NOMO-1 treated with DMSO at 0.1 percent for 48 hours (cell line): ENCODE results near the gene SDC3.
"Not testable (repeated sequence)": the region's sequence is repeated elsewhere in the genome, so short reads cannot be mapped to it uniquely, and the experiment has no call there.

ENCODE experiments used
- DNase-seq: peaks from one replicate; lab custom pipeline; 2025; ENCODE audit not compliant: unreplicated experiment; lab: John Stamatoyannopoulos, UW

The SDC3 gene, protein sequence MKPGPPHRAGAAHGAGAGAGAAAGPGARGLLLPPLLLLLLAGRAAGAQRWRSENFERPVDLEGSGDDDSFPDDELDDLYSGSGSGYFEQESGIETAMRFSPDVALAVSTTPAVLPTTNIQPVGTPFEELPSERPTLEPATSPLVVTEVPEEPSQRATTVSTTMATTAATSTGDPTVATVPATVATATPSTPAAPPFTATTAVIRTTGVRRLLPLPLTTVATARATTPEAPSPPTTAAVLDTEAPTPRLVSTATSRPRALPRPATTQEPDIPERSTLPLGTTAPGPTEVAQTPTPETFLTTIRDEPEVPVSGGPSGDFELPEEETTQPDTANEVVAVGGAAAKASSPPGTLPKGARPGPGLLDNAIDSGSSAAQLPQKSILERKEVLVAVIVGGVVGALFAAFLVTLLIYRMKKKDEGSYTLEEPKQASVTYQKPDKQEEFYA

DNA sequence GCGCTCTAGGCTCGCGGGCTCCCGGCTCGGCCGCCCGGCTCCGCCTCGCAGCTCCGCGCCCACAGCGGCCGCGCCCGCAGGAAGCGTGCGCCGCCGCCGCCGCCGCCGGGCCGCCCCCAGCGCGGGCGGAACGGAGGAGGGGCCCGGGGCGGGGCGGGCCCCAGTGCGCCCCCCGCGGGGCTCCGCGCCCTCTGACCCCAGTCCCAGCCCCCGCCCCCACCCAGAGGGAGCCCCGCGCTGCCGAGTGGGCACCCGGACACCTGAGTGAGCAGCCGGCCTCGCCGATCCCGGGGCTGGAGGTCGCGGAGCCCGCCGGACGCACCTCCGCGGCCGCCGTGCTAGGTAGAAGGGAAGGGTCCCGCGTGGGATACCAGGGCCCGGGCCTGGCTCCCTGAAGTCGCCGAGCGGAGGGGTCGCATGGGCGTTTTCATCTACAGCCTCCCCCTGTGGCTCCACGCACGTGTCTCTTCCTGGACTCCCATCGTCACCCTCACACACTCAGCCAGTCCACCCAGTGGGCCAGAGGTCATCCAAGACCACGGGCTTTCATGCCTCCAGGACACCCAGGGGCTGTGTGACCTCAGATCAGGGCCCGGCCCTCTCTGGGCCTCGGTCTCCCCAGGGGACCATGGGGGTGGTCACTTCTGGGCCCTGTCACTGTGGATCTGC lies at the start of gene SDC3:
TSS of gene SDC3 (minus strand) at position 63 of the 669 bp plus-strand sequence. CDS start 172 bp downstream, outside the sequence.
- DNase-seq: no peak

DNA sequence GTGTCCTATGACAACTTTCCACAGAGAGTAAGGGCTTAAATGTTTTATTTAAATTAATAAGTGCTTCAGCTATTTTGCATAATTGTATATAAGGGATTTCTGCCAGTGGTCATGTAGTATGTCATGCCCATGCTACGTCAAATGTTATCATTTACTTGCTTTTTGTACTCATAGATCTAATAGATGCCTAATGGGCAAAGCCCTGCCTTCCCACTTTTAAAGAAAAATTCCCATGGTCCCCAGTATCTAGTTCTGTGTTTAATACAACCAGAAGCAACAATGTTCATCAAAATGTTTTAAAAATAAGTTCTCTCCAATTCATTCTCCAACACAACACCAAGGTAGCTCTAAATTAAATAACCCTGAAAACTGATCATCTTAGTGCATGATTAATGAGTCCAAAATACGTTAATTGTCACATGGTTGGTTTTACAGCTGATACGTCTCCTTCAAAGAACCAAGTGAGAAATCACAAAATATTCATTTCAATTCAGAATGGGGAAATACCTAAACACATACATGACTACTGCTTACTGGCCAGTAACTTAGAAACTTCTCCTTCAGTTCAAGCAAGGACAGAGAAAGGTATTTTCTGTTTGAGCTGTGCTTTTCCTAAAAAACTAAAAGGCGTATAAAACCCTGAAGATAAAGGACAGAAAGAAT lies 49.1 kb upstream of the SDC3 start:
- DNase-seq: no peak

DNA sequence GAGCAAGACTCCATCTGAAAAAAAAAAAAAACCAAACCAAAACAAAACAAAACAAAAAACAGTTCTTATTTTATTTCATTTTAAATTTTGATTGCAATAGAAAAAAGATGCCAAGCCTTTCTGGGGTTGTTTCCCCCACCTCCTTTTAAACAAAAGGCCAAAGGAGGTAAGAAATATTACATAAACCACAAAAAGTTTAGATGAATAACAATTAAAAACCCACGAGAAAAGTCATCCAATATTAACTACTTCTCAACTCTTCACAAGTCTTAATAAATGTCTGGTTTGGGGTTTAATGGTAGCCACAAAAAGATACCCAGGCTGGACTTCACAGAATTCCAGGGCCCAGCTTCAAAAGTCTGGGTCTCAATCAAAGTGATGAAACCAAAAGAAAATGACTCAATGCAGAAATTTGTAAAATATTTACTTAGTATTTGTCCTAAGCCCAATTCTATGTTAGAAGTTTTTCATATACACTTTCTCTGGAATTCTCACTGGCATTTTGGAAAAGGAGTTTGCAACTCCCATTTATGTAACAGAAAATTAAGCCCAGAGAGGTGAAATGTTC lies 47.0 kb upstream of the SDC3 start:
- no peak for DNase-seq

DNA sequence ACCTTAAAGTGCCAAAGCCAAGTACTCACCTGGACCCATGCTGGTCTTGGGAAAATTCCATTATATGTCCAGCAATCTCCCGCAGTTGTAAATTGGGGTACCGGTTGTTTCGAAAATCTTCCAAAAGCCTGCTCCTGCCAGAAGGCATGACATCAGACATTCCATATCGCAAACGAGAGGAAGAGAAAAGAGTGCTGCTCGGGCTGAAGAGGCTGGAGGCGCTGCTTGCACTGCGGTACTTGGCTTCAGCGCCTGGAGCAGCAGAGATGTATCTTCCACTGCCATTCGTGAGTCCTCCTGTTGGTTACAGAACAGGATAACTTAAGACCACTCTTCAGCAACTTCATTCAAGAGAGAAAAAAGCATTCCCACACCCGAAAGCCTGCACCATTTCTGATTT lies 45.1 kb upstream of the SDC3 start:
- DNase-seq: no peak

DNA sequence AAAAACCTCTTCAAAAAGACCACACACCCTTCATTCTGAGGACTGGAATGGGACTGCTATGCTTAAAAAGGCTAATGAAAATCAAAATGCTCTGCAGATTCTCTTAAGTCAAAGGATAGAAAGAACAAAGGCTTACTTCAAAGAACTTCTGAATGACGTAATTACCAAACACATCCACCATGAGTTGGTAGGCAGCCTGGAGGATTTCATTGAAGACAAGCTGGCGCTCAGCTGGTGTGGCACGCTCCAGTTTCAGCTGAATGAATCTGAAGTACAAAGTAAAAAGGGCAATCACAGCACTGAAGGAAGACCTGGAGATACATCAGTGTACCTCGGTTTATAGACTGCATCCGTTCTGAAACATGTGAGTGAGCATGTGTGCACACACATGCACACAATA lies 43.5 kb upstream of the SDC3 start:
- DNase-seq: no peak

DNA sequence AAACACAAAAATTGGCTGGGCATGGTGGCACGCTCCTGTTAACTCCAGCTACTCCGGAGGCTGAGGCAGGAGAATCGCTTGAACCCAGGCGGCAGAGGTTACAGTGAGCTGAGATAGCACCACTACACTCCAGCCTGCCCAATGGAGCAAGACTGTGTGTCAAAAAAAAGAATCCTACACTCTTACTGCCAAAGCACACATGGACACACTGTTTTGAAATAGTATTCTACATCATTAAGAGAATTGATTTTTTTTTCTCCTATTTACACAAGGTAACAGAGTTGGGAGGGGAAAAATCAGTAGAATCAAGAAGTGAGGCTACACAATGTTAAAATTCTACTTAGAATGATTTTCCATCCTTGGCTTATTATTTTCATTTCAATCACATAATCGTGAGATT lies 42.1 kb upstream of the SDC3 start:
- DNase-seq: no peak

DNA sequence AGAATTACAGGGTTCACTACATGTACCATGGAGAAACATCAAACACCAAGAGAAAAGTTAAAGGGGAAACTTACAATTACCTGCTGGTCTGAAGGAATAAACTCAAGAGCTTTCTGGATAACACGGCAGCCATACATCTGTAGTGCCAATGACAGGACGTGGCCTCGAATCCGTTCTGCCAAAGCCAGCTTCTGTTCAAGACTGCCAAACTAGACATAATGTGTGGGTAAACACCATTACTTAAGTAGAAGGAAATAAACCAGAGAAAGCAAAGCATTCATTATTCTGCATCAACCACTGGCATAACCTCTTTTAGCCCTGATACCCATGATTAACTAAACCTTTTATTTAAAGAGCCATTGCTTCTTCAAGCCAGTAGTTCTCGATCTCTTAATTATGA lies 41.5 kb upstream of the SDC3 start:
- no peak for DNase-seq

DNA sequence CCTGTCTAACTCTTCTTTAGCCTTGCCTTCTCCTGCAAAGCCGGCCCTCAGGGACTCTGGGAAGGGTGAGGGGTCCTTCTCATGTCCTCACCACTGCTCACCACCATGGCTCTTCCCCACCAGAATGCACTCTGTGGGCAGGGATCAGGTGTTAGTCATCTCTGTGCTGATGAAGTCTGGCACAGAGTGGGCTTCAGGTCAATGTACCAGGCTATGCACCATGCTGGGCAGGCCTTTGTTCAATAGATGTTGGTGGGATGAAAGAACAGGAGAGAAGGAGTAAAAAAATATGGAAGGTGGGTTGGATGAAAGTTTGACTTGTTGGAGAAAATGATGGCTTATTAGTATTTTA lies 40.9 kb upstream of the SDC3 start:
- not testable (repeated sequence) for DNase-seq

DNA sequence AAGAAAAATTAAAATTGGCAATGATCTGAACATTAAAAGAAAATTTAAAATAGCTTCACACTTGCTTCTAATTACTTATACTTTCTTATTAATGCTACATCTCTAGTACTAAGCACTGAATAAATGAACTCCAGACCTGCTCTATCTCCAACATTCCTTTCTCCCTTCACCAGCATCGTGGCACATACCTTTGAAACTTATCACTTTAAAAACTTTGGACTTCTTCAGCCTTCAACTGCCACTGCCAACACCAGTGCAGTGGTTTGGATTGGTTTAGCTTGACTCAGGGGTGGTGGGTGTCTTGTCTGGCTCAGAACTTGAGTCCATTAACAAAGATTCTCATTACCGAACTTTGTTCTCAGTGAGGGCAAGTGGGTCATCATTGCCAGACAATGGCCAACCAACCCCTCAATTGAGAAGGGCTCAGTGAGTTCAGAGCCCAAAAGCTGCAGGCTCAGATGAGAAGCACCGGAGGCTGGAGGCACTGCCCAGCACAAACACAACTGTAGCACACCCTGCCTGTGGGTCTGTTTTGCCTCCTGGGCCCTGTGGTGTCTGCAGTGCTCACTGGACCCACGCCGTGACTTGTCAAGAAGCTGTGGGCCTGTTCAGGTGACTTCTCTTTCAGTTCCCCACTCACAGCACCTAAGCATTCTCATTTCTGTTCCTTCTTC lies 40.4 kb upstream of the SDC3 start:
- DNase-seq: not testable (repeated sequence)

DNA sequence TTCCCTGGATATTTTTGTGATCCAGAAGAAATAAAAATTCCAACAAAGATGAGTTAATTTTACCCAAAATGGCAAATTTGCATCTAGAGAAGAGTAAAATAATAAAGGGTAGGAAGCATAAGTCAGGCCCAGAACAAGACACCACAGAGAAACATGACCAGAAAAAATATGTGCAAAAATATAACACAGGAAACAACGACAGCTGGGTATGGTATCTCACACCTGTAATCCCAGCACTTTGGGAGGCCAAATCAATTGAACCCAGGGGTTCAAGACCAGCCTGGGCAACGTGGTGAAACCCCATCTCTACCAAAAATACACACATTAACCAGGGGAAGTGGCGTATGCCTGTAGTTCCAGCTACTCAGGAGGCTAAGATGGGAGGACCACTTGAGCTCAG lies 39.7 kb upstream of the SDC3 start:
- DNase-seq: no peak

DNA sequence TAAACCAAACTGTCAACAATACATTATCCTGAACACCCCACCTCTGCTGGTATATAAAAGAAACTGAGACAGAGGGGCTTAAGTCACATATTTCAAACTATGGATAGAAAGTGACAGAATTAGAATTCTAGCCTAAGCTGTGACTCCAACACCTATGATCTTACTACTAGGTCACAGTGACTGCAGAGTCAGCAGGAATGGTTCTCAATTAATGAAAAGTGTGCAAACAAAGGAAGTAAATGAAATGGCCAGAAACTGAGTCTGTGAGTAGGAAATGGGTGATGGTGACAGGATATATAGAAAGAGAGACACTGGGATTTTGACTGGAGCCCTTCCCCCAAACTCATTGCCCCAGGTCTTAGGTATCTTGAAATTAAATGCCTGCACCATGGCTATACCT lies 38.7 kb upstream of the SDC3 start:
- DNase-seq: no peak

DNA sequence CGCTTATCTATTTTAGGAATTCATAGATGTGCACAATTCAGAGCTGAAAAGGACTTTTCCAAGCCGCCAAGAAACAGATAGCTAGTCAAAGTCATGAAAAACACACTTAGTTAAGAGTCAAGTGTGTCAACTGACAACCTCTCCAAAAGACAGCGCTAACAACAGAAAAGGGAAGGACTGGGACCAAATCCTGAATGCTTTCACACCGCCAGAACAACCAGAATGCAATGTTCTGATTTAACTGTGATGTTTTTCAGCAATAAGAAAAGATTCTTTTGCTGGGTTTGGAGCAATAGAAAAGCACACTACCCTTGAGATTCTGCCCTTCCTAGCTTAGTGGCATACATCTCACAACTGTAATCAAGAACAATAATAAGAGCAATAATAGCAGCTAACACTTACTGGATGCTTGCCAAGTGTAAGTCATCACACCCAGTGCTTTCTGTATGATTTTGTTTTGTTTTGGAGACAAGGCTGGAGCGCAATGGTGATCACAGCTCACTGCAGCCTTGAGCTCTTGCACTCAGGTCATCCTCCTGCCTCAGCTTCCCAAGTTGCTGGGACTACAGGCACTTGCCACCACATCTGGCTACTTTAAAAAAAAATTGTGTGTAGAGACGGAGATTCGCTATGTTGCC lies 33.9 kb upstream of the SDC3 start:
- DNase-seq: no peak

DNA sequence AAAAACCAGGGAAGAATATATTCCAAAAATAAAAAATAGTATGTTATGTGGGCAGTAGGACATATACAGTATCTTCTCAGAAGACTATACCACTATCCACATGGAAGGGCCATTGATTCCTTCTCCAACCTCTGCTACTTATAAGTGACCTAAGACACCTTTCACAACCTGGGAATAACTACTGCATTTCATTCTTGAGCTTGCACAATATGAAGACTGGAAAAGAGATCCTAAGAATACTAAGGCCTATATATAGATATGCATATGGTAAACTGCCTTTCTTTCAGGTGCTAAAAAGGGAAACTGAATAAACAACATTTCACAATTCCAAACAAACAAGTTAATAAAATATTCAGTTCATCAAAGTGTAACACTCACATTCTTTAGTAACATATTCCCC lies 32.0 kb upstream of the SDC3 start:
- DNase-seq: no peak

DNA sequence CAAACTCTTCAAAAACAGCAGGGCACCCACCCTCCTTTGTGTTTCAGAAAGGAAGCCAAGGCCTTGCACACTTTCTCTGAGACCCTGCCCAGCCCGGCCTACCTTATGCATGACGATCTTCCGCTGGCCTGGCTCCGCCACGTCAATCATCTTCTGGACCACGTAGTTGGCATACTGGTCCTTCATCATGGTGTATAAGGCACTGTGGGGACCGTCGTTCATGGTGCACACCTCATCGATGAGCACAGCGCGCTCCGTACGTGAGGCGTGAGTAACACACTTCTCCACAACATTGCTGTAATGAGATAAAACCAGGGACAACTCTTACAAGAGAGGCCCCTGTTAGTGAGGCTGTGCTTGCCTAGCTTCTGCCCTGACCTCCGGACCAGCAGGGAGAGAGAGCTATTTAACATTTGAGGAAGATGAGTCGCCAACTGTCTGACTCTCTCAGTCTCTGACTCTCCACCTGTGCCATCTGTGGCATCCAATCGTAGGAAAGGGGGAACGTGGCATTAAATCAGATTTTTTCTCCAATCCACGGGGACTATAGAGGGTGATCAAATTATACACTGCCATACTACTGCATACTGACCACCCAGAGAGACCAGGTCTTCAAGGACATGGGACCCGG lies 28.1 kb upstream of the SDC3 start:
- no peak for DNase-seq

DNA sequence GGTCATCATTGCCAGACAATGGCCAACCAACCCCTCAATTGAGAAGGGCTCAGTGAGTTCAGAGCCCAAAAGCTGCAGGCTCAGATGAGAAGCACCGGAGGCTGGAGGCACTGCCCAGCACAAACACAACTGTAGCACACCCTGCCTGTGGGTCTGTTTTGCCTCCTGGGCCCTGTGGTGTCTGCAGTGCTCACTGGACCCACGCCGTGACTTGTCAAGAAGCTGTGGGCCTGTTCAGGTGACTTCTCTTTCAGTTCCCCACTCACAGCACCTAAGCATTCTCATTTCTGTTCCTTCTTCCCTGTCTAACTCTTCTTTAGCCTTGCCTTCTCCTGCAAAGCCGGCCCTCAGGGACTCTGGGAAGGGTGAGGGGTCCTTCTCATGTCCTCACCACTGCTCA lies 27.2 kb upstream of the SDC3 start:
- not testable (repeated sequence) for DNase-seq

DNA sequence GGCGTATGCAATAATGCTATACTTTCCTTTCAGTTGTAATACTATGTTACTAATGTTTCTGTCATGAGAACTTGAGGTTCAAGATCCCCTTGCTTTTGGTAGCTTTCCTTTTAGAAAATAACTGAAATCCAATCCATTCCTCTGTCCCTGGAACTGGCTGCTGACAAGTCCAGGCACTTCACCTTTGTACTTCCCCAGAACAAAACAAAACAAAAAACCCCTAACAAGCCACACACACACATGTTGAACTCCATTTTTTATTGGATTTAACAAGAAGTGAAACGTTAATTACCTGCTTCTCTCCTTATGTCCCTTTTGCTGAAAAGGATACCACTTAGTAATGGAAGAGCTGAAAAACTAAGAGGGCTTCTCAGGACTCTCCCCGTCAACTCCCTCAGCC lies 26.1 kb upstream of the SDC3 start:
- DNase-seq: no peak

DNA sequence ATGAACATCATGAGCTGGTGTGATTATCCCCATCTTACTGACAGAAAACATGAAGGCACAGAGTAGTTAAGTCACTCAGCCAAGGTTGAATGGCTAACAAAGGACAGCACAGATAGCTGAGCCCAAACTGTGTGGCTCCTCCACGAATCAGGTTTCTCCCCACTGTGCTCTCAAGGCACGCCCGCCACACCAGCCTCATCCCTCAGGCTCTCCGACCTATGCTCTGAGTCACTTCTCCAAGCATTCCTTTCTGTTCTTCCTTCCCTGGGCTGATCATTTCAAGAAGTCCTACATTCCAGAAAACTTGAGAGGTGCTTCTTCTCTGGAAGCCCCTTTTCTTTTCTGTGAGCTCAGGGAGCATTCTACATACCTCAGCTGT lies 25.3 kb upstream of the SDC3 start:
- DNase-seq: no peak

DNA sequence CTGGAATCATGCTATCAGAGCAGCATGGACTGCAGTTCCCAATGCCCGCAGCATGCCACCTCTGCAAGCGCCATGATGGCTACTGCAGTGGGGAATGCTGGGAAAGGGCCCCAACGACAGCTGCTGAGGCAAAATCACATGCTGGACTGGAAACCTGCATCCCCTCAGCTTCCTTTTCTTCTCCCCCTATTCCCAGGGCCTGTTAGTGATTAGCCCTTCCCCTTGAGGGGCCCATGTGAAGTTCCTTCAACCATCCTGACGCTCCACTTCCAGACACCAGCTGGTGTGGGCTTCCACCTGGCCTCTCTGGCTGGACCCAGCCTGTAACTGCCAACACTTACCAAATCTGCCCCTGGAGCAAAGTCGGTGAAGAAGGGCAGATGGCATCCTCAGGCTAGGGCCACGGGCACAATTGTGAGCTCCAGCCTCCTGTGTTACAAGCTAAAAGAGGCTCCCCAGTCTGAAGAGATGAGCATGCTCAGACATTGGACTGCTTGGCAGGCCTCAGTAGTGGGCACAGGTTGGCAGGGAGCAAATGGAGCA lies 22.1 kb upstream of the SDC3 start:
- DNase-seq: no peak

DNA sequence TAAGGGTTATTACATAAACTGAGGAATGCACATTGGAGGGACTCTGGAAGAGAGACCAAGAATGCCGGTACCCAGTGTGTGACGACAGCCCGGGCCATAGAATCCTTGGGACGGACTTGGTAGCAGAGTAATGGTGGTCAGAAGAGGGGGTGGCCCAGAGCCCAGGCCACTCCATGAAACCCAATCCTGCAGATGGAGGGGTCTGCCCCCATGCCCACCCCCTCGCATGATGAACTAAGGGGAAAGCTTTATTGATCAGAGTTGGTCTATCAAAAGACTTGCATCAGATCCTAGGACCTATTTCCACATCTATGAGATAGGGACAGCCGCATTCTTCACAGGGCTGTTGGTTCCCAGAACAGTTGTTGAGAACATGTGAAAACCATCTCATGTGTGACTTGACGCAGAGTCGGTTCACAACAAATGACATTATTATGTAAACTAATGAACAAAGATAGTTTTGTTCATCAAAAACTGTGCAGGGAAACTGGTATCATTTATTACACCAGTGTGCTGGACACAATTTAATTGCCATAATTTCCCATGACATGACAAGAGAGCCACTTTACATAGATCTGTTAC lies 21.5 kb upstream of the SDC3 start:
- DNase-seq: no peak
